Measurements from ENCODE around the gene OR10G6. TPM values are rescaled to one million over a fixed set of nuclear protein-coding genes. Genes with fewer than 3 reads are reported as not detected.

Gene OR10G6
- total RNA-seq, 2 experiments from 2014 or later, result not detected

Other genes starting within 250 kb of the OR10G6 start
- not detected for gene OR6X1, start 240.6 kb downstream of the OR10G6 start, total RNA-seq
- not detected for gene OR6M1, start 188.8 kb downstream of the OR10G6 start, total RNA-seq
- not detected for gene TMEM225, start 109.5 kb downstream of the OR10G6 start, total RNA-seq
- not detected for gene OR8D4, start 93.0 kb downstream of the OR10G6 start, total RNA-seq
- not detected for gene OR4D5, start 55.5 kb downstream of the OR10G6 start, total RNA-seq
- gene OR6T1, start 51.3 kb downstream of the OR10G6 start, total RNA-seq, result not detected
- gene OR10S1, start 17.4 kb downstream of the OR10G6 start, total RNA-seq, result not detected
- not detected for gene OR10G4, start 17.8 kb upstream of the OR10G6 start, total RNA-seq
- gene OR10G9, start 27.9 kb upstream of the OR10G6 start, total RNA-seq, result not detected
- not detected for gene OR10G8, start 31.6 kb upstream of the OR10G6 start, total RNA-seq
- gene OR10G7, start 46.2 kb upstream of the OR10G6 start, total RNA-seq, result not detected
- gene VWA5A, start 120.3 kb upstream of the OR10G6 start, total RNA-seq, result 1 to 10 TPM; 6.9 to 7.7 TPM
- not detected for gene OR10D3, start 188.2 kb upstream of the OR10G6 start, total RNA-seq
- gene OR8G1, start 245.9 kb upstream of the OR10G6 start, total RNA-seq, result not detected